GM23248 (cell line): ENCODE results near the gene CAMTA2.

Source experiments
- EZH2 ChIP-seq: fragments of 200-600 bp; sonication (generic); IDR thresholded peaks from 2 replicates; pipeline ENCODE4 v1.6.1; 2018; ENCODE audit warnings: antibody characterized with exemption, mild to moderate bottlenecking; ENCODE audit not compliant: insufficient read depth, poor library complexity, severe bottlenecking
- EZH2phosphoT487 ChIP-seq: fragments of 200-600 bp; sonication (generic); IDR thresholded peaks from 2 replicates; pipeline ENCODE4 v1.6.1; 2018; ENCODE audit warnings: antibody characterized with exemption, moderate library complexity, mild to moderate bottlenecking, low read depth; ENCODE audit not compliant: insufficient read depth

DNA sequence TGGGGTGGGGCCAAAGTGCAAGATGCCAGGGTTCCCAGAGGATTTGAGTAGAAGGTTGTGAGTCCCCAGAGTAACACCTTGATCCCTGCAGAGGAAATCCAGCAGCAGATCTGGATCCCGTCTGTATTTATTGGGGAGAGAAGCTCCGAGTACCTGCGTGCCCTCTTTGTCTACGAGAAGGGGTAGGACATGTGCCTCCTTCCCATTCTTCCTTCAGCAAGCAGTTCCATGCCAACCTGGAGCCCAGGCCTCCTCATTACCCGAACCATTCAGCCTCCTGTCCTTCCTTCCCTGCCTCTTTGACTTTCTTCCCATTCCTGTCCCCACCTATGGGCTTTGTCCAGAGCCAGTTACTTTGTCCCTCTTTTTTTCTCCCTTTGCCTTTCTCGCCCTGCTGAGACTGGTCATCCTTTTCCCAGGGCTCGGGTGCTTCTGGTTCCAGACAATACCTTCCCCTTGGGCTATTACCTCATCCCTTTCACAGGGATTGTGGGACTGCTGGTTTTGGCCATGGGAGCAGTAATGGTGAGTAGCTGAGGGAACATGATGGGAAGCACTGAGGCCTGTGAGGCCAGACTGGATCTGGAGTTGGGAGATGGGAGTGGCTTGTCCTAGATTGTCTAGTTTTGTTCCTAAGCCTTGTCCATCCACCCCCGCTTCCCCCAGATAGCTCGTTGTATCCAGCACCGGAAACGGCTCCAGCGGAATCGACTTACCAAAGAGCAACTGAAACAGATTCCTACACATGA lies 44.5 kb downstream of the CAMTA2 start:
- TF ChIP-seq EZH2phosphoT487 (no peak), EZH2 (no peak)
